GM12873 (cell line): Measurements from ENCODE around the gene RPS6KA4.

Source experiments
- TF ChIP-seq, protein P1 (sequence below): IDR thresholded peaks from 2 replicates; pipeline ENCODE4 v1.5.1; 2012; ENCODE audit warnings: low read depth, mild to moderate bottlenecking, moderate library complexity, low read length, control low read depth; ENCODE audit not compliant: insufficient read depth; ENCODE audit errors: missing control alignments

The RPS6KA4 gene

GRCh38 chr11:64373598-64373974, 14.6 kb downstream of the RPS6KA4 start:
- TF ChIP-seq, protein P1, sequence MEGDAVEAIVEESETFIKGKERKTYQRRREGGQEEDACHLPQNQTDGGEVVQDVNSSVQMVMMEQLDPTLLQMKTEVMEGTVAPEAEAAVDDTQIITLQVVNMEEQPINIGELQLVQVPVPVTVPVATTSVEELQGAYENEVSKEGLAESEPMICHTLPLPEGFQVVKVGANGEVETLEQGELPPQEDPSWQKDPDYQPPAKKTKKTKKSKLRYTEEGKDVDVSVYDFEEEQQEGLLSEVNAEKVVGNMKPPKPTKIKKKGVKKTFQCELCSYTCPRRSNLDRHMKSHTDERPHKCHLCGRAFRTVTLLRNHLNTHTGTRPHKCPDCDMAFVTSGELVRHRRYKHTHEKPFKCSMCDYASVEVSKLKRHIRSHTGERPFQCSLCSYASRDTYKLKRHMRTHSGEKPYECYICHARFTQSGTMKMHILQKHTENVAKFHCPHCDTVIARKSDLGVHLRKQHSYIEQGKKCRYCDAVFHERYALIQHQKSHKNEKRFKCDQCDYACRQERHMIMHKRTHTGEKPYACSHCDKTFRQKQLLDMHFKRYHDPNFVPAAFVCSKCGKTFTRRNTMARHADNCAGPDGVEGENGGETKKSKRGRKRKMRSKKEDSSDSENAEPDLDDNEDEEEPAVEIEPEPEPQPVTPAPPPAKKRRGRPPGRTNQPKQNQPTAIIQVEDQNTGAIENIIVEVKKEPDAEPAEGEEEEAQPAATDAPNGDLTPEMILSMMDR, result no peak

GRCh38 chr11:64376071-64376470, 17.1 kb downstream of the RPS6KA4 start:
- TF ChIP-seq, protein P1, result no peak

GRCh38 chr11:64378335-64378880, 19.4 kb downstream of the RPS6KA4 start:
- TF ChIP-seq, protein P1, result no peak

- TF ChIP-seq, protein P1, result no peak
Measured at GRCh38 chr11:64379160-64379559, 20.2 kb downstream of the RPS6KA4 start.

DNA sequence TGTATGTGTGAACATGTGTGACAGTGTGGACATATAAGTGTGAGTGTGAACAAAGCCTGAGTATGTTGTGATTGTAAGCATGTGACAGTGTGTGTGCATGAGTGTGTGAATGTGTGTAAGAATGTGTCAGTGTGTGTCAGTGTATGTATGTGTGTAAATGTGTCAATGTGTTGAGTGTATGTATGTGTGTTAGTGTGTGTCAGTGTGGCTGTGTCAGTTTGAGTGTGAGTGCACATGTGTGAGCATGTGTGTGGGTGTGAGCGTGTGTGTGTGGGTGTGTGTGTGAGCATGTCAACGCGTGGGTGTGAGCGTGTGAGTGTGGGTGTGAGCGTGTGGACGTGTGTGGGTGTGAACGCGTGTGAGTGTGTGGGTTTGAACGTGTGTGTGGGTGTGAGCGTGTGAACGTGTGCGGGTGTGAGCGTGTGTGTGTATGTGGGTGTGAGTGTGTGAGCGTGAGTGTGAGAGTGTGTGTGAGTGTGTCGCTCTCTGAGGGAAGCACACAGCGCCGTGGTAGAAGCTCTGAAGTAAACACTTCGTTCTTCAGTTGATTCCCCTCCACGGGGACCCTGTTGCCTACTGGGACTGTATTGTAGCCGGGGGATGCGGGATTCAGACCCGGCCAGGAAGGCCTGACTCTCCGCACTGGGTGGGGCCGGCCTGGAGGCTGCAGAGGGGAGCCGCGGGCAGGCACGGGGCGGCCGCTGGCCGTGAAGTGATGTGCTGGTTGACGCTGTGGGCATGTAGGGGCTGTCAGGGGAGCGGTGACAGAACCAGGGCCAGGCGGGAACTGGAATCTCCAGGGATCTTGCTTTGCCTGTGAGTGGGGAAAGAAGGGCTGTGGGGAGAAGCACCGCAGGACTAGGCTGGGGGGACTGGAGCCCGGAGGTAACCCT, 21.1 kb downstream of the RPS6KA4 start:
- TF ChIP-seq, protein P1, result no peak

DNA sequence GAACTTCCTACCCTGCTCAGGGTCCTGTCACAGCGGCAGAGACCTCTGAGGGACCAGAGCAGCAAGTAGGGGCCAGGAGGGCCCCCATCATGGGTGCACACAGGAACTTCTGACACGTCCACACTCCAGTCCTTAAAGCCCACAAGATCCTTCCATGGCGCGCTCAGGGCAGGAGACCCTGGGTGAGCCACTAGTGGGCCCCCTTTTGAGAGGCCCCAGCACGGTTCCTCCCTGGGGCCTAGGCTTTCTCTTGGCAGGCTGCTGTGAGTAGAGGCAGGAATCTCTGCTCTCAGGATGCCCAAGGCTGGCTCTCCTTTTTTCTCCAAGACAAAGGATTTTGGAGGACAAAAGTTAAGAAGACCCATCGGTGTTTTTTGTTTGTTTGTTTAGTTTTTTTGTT, 22.4 kb downstream of the RPS6KA4 start:
- TF ChIP-seq, protein P1, result no peak

GRCh38 chr11:64382047-64382446, 23.1 kb downstream of the RPS6KA4 start:
- TF ChIP-seq, protein P1, result no peak
